Central memory CD8-positive, alpha-beta T cell (primary cell): ENCODE measurements around the gene MIA2.
"Not testable (repeated sequence)": the region's sequence is repeated elsewhere in the genome, so short reads cannot be mapped to it uniquely, and the experiment has no call there.

ENCODE experiments used
- ATAC-seq: fragments of 150-1000 bp; cut with Tn5 transposase; replicated peaks from 2 replicates; pipeline ENCODE4 v1.10.0; 2022; ENCODE audit warnings: mild to moderate bottlenecking, moderate FRiP score, moderate number of reproducible peaks; ENCODE audit not compliant: poor library complexity, severe bottlenecking; ENCODE audit errors: extremely low read depth
- DNase-seq, 2 donors: peaks; one replicate each; pipeline ENCODE4 v3.0.0; 2021; ENCODE audit warnings: low spot score in 2 of 2
- H3K27ac Mint-ChIP-seq: one replicate; pipeline ENCODE4 v1.8.0; 2022; ENCODE audit warnings: low read depth, mild to moderate bottlenecking, moderate library complexity, mixed read lengths
- H3K27me3 Mint-ChIP-seq: one replicate; pipeline ENCODE4 v1.8.0; 2022; ENCODE audit warnings: mixed read lengths
- H3K36me3 Mint-ChIP-seq: one replicate; pipeline ENCODE4 v1.8.0; 2022; ENCODE audit warnings: mild to moderate bottlenecking, moderate library complexity, mixed read lengths; ENCODE audit not compliant: insufficient read depth
- H3K4me1 Mint-ChIP-seq: one replicate; pipeline ENCODE4 v1.8.0; 2022; ENCODE audit warnings: mixed read lengths
- H3K4me3 Mint-ChIP-seq: one replicate; pipeline ENCODE4 v1.8.0; 2022; ENCODE audit warnings: mild to moderate bottlenecking, moderate library complexity, mixed read lengths
- H3K9me3 Mint-ChIP-seq: one replicate; pipeline ENCODE4 v1.8.0; 2022; ENCODE audit warnings: mixed read lengths

Gene MIA2, protein sequence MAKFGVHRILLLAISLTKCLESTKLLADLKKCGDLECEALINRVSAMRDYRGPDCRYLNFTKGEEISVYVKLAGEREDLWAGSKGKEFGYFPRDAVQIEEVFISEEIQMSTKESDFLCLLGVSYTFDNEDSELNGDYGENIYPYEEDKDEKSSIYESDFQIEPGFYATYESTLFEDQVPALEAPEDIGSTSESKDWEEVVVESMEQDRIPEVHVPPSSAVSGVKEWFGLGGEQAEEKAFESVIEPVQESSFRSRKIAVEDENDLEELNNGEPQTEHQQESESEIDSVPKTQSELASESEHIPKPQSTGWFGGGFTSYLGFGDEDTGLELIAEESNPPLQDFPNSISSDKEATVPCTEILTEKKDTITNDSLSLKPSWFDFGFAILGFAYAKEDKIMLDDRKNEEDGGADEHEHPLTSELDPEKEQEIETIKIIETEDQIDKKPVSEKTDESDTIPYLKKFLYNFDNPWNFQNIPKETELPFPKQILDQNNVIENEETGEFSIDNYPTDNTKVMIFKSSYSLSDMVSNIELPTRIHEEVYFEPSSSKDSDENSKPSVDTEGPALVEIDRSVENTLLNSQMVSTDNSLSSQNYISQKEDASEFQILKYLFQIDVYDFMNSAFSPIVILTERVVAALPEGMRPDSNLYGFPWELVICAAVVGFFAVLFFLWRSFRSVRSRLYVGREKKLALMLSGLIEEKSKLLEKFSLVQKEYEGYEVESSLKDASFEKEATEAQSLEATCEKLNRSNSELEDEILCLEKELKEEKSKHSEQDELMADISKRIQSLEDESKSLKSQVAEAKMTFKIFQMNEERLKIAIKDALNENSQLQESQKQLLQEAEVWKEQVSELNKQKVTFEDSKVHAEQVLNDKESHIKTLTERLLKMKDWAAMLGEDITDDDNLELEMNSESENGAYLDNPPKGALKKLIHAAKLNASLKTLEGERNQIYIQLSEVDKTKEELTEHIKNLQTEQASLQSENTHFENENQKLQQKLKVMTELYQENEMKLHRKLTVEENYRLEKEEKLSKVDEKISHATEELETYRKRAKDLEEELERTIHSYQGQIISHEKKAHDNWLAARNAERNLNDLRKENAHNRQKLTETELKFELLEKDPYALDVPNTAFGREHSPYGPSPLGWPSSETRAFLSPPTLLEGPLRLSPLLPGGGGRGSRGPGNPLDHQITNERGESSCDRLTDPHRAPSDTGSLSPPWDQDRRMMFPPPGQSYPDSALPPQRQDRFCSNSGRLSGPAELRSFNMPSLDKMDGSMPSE (N-terminal part only)

GRCh38 chr14:39233680-39234326 lies at the start of gene MIA2:
TSS of gene MIA2 (plus strand) at chr14:39233915. CDS start at chr14:39234115, 200 bp downstream.
- Mint-ChIP-seq H3K27me3 (no peaks in the 10 kb centered on the region), H3K4me3 (peak within 1 kb of the TSS; percentile 38), H3K9me3 (no peaks in the 10 kb centered on the region), H3K27ac (peak within 1 kb of the TSS; percentile 75), H3K36me3 (peaks cover 4% of the 10 kb centered on the region), H3K4me1 (peaks cover 43% of the 10 kb centered on the region)
- DNase-seq = no peak
- ATAC-seq = no peak

GRCh38 chr14:39184628-39185255 lies 49.0 kb upstream of the MIA2 start:
- no peaks in the 10 kb centered on the region for H3K9me3 Mint-ChIP-seq
- ATAC-seq = no peak
- H3K36me3 Mint-ChIP-seq = peaks cover 32% of the 10 kb centered on the region
- no peaks in the 10 kb centered on the region for H3K27me3 Mint-ChIP-seq
- DNase-seq = no peak
- H3K4me1 Mint-ChIP-seq = peaks cover 12% of the 10 kb centered on the region
- no peak overlapping the region for H3K27ac Mint-ChIP-seq
- no peak overlapping the region for H3K4me3 Mint-ChIP-seq

- DNase-seq (no peak), ATAC-seq (no peak)
- no peak overlapping the region for H3K27ac Mint-ChIP-seq
- H3K27me3 Mint-ChIP-seq = no peaks in the 10 kb centered on the region
- peaks cover 30% of the 10 kb centered on the region for H3K36me3 Mint-ChIP-seq
- peaks cover 12% of the 10 kb centered on the region for H3K4me1 Mint-ChIP-seq
- no peaks in the 10 kb centered on the region for H3K9me3 Mint-ChIP-seq
- no peak overlapping the region for H3K4me3 Mint-ChIP-seq
Observed at GRCh38 chr14:39185256-39186049, 48.3 kb upstream of the MIA2 start.

DNA sequence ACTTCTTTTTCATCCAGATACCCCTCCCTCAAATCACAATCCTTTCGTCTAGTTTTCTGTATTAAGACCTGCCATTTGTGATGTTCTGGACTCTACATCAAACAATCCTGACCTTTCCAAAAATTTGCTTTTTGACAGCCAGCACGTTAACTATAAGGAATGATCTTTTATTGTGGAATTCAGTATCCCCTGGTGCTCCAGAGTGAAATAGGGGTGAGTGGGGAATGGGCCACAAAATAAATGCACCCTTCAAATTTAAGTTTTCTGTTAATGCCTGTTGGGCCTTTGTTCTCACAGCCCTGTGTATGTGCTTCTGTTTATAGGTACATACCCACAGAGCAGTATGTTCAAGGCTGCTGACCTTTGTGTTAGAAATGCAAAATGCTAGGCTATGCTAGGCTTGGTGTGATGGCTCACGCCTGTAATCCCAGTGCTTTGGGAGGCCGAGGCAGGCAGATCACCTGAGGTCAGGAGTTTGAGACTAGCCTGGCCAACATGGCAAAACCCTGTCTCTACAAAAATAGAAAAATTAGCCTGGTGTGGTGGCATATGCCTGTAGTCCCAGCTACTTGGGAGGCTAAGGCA lies 46.7 kb upstream of the MIA2 start:
- peaks cover 30% of the 10 kb centered on the region for H3K36me3 Mint-ChIP-seq
- H3K27ac Mint-ChIP-seq = no peak overlapping the region
- DNase-seq = no peak
- H3K4me1 Mint-ChIP-seq = peaks cover 12% of the 10 kb centered on the region
- H3K4me3 Mint-ChIP-seq = no peak overlapping the region
- no peaks in the 10 kb centered on the region for H3K27me3 Mint-ChIP-seq
- H3K9me3 Mint-ChIP-seq = no peaks in the 10 kb centered on the region
- ATAC-seq = no peak

- H3K36me3 Mint-ChIP-seq = no peaks in the 10 kb centered on the region
- no peak overlapping the region for H3K4me3 Mint-ChIP-seq
- peak overlapping the region; percentile 16 for H3K27ac Mint-ChIP-seq
- H3K9me3 Mint-ChIP-seq = no peaks in the 10 kb centered on the region
- peaks cover 9% of the 10 kb centered on the region for H3K4me1 Mint-ChIP-seq
- ATAC-seq = no peak
- no peaks in the 10 kb centered on the region for H3K27me3 Mint-ChIP-seq
- no peak for DNase-seq
Observed at GRCh38 chr14:39203659-39204606, 29.8 kb upstream of the MIA2 start.

DNA sequence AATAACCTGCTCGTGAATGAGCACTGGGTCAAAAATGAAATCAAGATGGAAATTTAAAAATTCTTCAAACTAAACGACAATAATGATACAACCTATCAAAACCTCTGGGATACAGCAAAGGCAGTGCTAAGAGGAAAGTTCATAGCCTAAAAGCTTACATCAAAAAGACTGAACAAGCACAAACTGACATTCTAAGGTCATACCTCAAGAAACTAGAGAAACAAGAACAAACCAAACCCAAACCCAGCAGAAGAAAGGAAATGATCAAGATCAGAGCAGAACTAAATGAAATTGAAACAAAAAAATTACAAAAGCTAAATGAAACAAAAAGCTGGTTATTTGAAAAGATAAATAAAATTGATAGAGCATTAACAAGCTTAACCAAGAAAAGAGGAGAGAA lies 26.3 kb upstream of the MIA2 start:
- ATAC-seq, H3K4me3 Mint-ChIP-seq, H3K4me1 Mint-ChIP-seq, H3K36me3 Mint-ChIP-seq, DNase-seq, H3K27me3 Mint-ChIP-seq, H3K9me3 Mint-ChIP-seq: not testable (repeated sequence)
- H3K27ac Mint-ChIP-seq = peak overlapping the region; percentile 19

- no peak overlapping the region for H3K27ac Mint-ChIP-seq
- H3K4me3 Mint-ChIP-seq = no peak overlapping the region
- H3K36me3 Mint-ChIP-seq = peaks cover 2% of the 10 kb centered on the region
- H3K9me3 Mint-ChIP-seq = no peaks in the 10 kb centered on the region
- DNase-seq = no peak
- ATAC-seq = no peak
- peaks cover 9% of the 10 kb centered on the region for H3K4me1 Mint-ChIP-seq
- H3K27me3 Mint-ChIP-seq = no peaks in the 10 kb centered on the region
Observed at GRCh38 chr14:39211109-39211741, 22.5 kb upstream of the MIA2 start.

DNA sequence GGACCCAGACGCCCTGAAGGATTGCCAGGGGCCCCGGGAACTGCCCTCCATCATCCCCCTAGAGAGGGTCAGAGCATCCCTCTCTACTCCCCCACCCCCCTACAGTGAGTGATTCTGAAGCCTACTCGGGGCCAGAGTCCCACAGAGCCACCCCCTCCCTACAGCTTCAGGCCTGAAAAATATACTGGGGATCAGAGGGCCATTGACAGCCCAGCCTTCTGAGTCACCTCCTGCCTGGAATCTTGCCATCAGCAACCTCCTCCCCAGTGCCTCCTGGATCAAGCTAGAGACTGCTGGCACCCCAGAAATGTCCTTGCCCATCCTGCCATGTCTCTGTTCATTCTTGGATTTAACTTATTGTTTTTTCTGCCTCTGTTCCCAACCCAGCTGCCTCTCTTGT lies 21.7 kb upstream of the MIA2 start:
- Mint-ChIP-seq H3K27me3 (no peaks in the 10 kb centered on the region), H3K4me1 (peaks cover 11% of the 10 kb centered on the region), H3K4me3 (no peak overlapping the region), H3K27ac (no peak overlapping the region), H3K36me3 (peaks cover 2% of the 10 kb centered on the region), H3K9me3 (no peaks in the 10 kb centered on the region)
- DNase-seq = no peak
- no peak for ATAC-seq

DNA sequence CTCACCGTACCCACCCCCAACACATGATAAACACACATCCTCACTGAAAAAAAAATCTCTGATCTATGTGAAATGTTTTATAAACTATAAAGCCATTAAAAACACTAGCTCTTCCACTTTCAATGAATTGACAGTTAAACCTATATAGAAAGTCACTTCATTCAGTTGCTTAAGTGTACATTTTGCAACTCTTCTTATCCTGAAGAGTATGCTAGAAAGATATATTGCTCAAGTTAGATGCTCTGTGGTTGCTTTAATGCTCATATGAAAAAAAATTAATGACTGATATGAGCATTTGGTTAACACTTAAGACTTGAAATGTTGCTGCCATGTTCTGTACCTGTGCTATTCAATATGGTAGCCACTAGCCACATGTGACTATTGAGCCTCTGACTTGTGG lies 21.0 kb upstream of the MIA2 start:
- Mint-ChIP-seq H3K9me3 (no peaks in the 10 kb centered on the region), H3K27ac (no peak overlapping the region), H3K4me3 (no peak overlapping the region), H3K27me3 (no peaks in the 10 kb centered on the region), H3K4me1 (peaks cover 10% of the 10 kb centered on the region), H3K36me3 (peaks cover 2% of the 10 kb centered on the region)
- no peak for DNase-seq
- ATAC-seq = no peak
